Suprapubic skin (tissue), 4 donors: Measurements from ENCODE around the gene CNFN. TPM values are rescaled to one million over a fixed set of nuclear protein-coding genes. Genes with fewer than 3 reads are reported as not detected.

Source experiments
- DNase-seq, 2 donors: peaks; one replicate each; pipeline ENCODE4 v3.0.0-alpha.2; 2019; ENCODE audit warnings: low spot score in 2 of 2
- H3K27ac ChIP-seq: fragments of 200-600 bp; sonication (generic); one replicate; pipeline ENCODE4 v1.5.1; 2019
- H3K27me3 ChIP-seq: fragments of 200-600 bp; sonication (generic); one replicate; pipeline ENCODE4 v1.5.1; 2019
- H3K36me3 ChIP-seq: fragments of 200-600 bp; sonication (generic); one replicate; pipeline ENCODE4 v1.5.1; 2019
- H3K4me1 ChIP-seq: fragments of 200-600 bp; sonication (generic); one replicate; pipeline ENCODE4 v1.5.1; 2019
- H3K4me3 ChIP-seq: fragments of 200-600 bp; sonication (generic); one replicate; pipeline ENCODE4 v1.5.1; 2019; ENCODE audit warnings: mild to moderate bottlenecking
- H3K9me3 ChIP-seq: fragments of 200-600 bp; sonication (generic); one replicate; pipeline ENCODE4 v1.5.1; 2019
- EP300 ChIP-seq: sonication (generic); formaldehyde crosslinking; IDR thresholded peaks from one replicate; pipeline ENCODE4 v1.6.1; 2017; ENCODE audit warnings: antibody characterized with exemption
- POLR2A ChIP-seq, 2 donors: fragments of 450-650 bp; IDR thresholded peaks; one replicate each; pipeline ENCODE4 v1.6.1; 2017; ENCODE audit warnings: antibody characterized with exemption in 2 of 2, mild to moderate bottlenecking in 2 of 2, moderate library complexity in 2 of 2
- POLR2AphosphoS5 ChIP-seq, 3 donors: sonication (generic); formaldehyde crosslinking; IDR thresholded peaks; one replicate each; pipeline ENCODE4 v1.6.1; 2017; ENCODE audit warnings: antibody characterized with exemption in 3 of 3
- WGBS: methylation state at CpG from one replicate; pipeline ENCODE4 v1.1.5; 2018; 5-methylcytosine and 5-hydroxymethylcytosine counted together
- total RNA-seq, 4 donors: library from RNA; depleted of rRNA; stranded (reverse); fragments of >200 nt; gene quantifications; one replicate each; pipeline ENCODE4 v1.1.0, GENCODE V29; 2016
- TF ChIP-seq, protein P1 (sequence below), 2 donors: fragments of 200-600 bp in 1 of 2; fragments of 450-650 bp in 1 of 2; sonication (generic) in 1 of 2; IDR thresholded peaks; one replicate each; pipeline ENCODE4 v1.5.1; 2016 to 2019; ENCODE audit warnings: antibody characterized with exemption in 2 of 2, mild to moderate bottlenecking in 1 of 2, moderate library complexity in 1 of 2

The CNFN gene
- total RNA-seq, 4 donors from 2014 or later, result 52.9 to 364 (median 353) TPM

DNA sequence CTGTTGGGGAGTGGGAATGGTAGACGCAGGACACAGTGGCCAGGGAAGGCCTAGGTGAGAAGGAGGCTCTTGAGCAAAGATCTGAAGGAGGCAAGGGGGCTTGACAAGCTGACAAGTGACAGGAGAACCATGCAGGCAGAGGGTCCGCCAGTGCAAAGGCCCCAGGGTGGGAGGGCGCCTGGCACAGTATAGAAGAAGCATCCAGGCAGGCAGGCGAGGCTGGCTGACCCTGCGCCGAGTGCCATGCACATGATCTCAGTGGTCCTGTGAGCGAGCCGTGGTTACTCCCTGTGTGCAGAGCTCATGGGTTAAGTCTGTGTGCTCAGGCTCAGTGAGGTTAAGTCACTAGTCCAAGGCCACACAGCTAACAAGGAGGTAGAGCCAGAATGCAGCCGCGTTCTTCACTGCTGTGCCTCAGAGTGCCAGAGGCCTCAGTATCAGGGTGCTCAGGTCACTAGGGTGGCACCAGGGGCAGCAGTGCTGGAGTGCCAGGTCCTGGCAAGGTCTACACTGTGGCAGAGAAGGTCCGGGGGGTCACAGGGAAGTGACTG is 15.2 kb downstream of the CNFN start:
- 86% methylated on average over 6 of the region's 11 CpGs for WGBS
- Histone ChIP-seq H3K27me3 (no peaks in the 10 kb centered on the region), H3K4me1 (peaks cover 3% of the 10 kb centered on the region), H3K27ac (no peak overlapping the region), H3K36me3 (peaks cover 40% of the 10 kb centered on the region), H3K4me3 (no peak overlapping the region), H3K9me3 (no peaks in the 10 kb centered on the region)
- DNase-seq, result no peak
- no peak for TF ChIP-seq EP300
- TF ChIP-seq, protein P1, sequence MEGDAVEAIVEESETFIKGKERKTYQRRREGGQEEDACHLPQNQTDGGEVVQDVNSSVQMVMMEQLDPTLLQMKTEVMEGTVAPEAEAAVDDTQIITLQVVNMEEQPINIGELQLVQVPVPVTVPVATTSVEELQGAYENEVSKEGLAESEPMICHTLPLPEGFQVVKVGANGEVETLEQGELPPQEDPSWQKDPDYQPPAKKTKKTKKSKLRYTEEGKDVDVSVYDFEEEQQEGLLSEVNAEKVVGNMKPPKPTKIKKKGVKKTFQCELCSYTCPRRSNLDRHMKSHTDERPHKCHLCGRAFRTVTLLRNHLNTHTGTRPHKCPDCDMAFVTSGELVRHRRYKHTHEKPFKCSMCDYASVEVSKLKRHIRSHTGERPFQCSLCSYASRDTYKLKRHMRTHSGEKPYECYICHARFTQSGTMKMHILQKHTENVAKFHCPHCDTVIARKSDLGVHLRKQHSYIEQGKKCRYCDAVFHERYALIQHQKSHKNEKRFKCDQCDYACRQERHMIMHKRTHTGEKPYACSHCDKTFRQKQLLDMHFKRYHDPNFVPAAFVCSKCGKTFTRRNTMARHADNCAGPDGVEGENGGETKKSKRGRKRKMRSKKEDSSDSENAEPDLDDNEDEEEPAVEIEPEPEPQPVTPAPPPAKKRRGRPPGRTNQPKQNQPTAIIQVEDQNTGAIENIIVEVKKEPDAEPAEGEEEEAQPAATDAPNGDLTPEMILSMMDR (IDR thresholded peaks at IDR 0.05), result no peak
- no peak for TF ChIP-seq POLR2A (IDR thresholded peaks at IDR 0.05)
- no peak for TF ChIP-seq POLR2AphosphoS5 (IDR thresholded peaks at IDR 0.05)

DNA sequence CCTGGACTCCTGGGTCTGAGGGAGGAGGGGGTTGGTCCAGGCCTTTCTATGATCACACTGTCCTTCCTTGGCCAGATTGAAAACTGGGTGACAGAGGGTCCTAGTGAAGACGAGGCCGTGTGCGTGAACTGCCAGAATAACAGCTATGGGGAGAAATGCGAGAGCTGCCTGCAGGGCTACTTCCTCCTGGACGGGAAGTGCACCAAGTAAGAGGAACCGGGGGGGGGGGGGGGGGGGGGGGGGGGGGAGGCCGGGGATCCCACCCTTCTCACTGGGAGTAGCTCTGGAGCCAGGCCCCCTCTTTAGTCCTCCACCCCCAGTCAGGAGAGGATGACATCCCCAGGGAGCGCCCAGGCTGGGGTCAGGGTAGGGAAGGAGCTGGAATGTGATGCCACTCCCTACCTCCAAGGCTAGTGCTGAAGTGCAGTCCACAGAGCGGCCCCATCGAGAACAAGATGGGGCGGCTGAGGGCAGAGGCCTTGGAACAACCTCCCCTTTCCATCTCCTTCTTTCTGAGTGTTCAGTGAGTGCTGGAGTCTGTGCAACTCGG is 19.4 kb downstream of the CNFN start:
- 70% methylated on average over 10 of the region's 12 CpGs for WGBS

GRCh38 chr19:42370068-42370520 is 20.0 kb downstream of the CNFN start:
- H3K27ac ChIP-seq, result no peak overlapping the region
- peaks cover 3% of the 10 kb centered on the region for H3K4me1 ChIP-seq
- WGBS, result 74% methylated on average over 9 of the region's 9 CpGs
- no peak overlapping the region for H3K4me3 ChIP-seq
- no peaks in the 10 kb centered on the region for H3K9me3 ChIP-seq
- DNase-seq, result no peak
- H3K36me3 ChIP-seq, result peaks cover 29% of the 10 kb centered on the region
- H3K27me3 ChIP-seq, result no peaks in the 10 kb centered on the region
- TF ChIP-seq EP300 (no peak), POLR2AphosphoS5 (IDR thresholded peaks at IDR 0.05) (no peak), POLR2A (IDR thresholded peaks at IDR 0.05) (no peak)
- TF ChIP-seq, protein P1 (IDR thresholded peaks at IDR 0.05), result no peak

More for the DNA sequence above, 19.4 kb downstream of the CNFN start:
- peaks cover 3% of the 10 kb centered on the region for H3K4me1 ChIP-seq
- peaks cover 35% of the 10 kb centered on the region for H3K36me3 ChIP-seq
- H3K27me3 ChIP-seq, result no peaks in the 10 kb centered on the region
- H3K4me3 ChIP-seq, result no peak overlapping the region
- TF ChIP-seq EP300 (no peak), POLR2AphosphoS5 (IDR thresholded peaks at IDR 0.05) (no peak), POLR2A (IDR thresholded peaks at IDR 0.05) (no peak)
- TF ChIP-seq, protein P1 (IDR thresholded peaks at IDR 0.05), result no peak
- H3K27ac ChIP-seq, result no peak overlapping the region
- DNase-seq, result no peak
- no peaks in the 10 kb centered on the region for H3K9me3 ChIP-seq

- Histone ChIP-seq H3K4me3 (no peak overlapping the region), H3K27me3 (no peaks in the 10 kb centered on the region), H3K36me3 (peaks cover 25% of the 10 kb centered on the region), H3K4me1 (peaks cover 3% of the 10 kb centered on the region), H3K9me3 (no peaks in the 10 kb centered on the region), H3K27ac (no peak overlapping the region)
- WGBS, result 94% methylated on average over 26 of the region's 27 CpGs
- TF ChIP-seq POLR2A (IDR thresholded peaks at IDR 0.05), result no peak
- no peak for TF ChIP-seq EP300
- no peak for TF ChIP-seq POLR2AphosphoS5 (IDR thresholded peaks at IDR 0.05)
- TF ChIP-seq, protein P1 (IDR thresholded peaks at IDR 0.05), result no peak
- no peak for DNase-seq
These were observed 20.5 kb downstream of the CNFN start for GRCh38 chr19:42369433-42370067.

- Histone ChIP-seq H3K27ac (no peak overlapping the region), H3K9me3 (peaks cover 2% of the 10 kb centered on the region), H3K36me3 (peaks cover 30% of the 10 kb centered on the region), H3K4me1 (peaks cover 3% of the 10 kb centered on the region), H3K27me3 (no peaks in the 10 kb centered on the region), H3K4me3 (no peak overlapping the region)
- no peak for DNase-seq
- 95% methylated on average over 15 of the region's 15 CpGs for WGBS
- TF ChIP-seq POLR2A (IDR thresholded peaks at IDR 0.05), result no peak
- TF ChIP-seq EP300, result no peak
- no peak for TF ChIP-seq POLR2AphosphoS5 (IDR thresholded peaks at IDR 0.05)
- TF ChIP-seq, protein P1 (IDR thresholded peaks at IDR 0.05), result no peak
These were observed 21.3 kb downstream of the CNFN start for GRCh38 chr19:42368765-42369164.
